ENCODE results near the gene TMEM95.

The TMEM95 gene

GRCh38 chr17:7405350-7406234 is 50.6 kb downstream of the TMEM95 start:
- DNase-seq, result no peak

- no peak for DNase-seq
Measured at GRCh38 chr17:7406235-7406825, 51.4 kb downstream of the TMEM95 start.
